ENCODE measurements around the gene TNFAIP8L1.

The TNFAIP8L1 gene

DNA sequence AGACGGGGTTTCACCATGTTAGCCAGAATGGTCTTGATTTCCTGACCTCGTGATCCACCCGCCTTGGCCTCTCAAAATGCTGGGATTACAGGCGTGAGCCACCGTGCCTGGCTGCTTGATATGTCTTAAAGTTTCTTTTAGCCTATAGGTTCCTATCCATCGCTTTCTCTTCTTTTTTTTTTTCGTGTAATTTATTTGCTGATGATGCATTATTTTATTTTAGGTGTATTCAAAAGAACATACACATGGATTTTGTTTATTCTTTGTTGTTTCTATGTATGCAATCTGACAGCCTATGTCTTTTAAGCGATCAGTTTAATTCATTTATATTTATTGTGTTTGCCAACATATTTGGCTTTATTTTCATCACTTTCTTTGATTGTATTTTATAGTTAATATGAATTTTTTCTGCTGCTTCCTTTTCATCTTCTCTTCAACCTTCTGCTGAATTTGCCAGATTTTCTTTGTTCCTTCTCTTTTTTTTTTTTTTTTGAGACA lies 26.0 kb upstream of the TNFAIP8L1 start:
- DNase-seq = no peak

DNA sequence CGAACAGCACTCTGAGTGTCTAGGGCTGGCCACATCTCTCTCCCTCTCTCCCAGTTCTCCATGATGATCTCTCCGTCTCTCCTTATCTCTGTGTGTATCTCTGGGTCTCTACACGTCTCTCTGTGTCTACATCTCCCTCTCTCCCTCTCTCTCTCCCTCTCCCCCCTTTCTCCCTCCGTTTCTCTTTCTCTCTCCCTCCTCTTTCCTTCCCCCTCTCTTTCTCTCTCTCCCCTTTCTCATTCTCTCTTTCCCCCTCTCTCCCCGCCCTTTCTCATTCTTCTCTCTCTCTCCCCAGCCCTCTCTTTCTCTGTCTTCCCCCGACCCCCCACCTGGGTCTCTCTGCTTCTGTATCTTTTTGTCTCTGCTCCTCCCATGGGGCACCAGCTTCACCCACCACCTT lies 21.3 kb upstream of the TNFAIP8L1 start:
- DNase-seq = no peak

DNA sequence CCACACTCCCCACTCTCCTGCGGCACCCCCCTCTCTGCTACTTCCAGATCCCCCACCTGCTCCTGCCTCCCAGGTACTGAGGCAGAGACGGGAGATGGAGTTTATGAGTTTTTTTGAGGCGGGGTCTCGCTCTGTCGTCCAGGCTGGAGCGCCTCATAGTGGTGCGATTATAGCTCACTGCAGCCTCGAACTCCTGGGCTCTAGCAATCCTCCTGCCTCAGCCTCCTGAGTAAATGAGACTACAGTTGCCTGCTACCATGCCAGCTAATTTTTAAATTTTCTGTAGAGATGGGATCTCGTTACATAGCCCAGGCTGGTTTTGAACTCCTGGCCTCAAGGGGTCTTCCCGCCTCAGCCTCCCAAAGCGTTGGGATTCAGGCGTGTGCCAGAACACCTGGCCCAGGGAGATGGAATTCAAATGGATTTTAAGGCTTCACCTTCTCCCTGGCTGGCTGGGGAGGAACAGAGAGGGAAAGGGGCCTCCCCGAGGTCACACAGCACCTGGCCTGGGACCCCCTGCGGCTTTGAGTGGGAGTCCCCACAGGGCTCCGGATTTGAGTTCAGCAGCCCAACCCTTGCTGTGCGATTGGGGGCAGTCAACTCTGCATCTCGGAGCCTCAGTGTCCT lies 19.5 kb upstream of the TNFAIP8L1 start:
- DNase-seq = no peak

DNA sequence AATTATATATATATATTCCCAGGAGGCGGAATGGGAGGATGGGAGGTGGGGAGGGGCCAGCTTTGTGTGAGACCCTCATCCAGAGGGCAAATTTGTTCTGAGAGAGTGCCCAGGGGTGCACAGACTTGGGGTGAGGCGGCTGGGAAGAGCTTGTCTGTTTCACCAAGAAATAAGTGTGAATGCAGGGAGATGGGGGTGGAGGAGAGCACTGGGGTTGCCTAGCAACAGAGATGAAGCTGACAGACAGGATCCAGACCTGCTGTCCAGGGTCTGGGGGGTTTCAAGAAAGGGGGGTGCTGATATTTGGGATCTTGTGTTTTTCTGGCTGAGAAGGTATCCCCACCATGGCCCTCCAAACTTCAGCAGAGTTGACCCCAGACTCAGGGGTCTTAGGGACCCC lies 18.6 kb upstream of the TNFAIP8L1 start:
- peak; percentile 57 for DNase-seq

DNA sequence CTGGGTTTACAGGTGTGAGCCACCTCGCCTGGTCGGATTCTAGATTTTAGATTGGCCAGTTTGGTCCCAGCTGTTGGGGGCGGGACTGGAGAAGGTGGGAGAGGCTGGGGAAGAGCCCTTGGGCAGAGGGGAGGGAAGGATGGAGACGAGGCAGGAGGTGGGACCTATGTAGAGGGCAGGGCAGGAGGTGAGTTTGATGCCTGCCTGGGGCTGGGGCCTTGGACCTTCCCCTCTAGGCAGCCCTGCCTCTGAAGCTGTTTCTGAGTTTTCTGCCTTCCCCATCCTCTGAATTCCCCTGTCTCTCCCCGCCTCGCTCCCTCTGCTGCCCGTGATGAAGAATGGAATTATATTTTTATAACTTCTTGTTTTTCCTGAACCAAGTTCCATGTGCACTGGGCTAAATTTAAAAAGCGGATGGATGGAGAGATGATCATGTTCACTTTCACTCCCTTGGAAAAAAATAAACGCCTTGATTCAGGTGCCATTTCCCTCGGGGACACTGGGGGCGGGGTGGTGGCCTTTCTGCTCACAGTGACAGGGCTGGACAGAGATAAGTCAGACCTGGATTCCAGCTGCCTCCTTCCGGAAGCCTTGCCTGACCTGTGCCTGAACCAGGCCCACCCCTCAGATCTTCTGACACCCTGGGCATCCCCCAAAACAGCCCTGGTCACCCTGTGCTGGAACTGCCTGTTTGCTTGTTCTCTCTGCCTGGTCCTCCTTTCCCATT lies 16.5 kb upstream of the TNFAIP8L1 start:
- no peak for DNase-seq

DNA sequence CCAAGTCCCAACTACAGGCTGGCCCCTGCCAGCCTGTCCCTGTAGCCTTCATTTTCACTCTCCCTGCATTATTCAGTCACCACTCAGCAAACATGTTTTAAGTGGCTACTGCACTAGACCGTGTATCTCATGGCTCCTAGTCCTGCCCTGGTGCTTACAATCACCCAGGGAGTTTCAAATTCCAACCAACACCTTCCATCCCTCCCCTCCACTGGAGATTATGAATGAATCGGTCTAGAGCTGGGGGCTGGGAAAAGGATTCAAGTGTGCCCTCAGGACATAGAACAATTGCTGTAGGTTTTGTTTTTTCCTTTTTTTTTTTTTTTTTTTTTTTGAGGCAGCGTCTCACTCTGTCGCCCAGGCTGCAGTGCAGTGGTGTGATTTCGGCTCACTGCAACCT lies 15.0 kb upstream of the TNFAIP8L1 start:
- DNase-seq = no peak

DNA sequence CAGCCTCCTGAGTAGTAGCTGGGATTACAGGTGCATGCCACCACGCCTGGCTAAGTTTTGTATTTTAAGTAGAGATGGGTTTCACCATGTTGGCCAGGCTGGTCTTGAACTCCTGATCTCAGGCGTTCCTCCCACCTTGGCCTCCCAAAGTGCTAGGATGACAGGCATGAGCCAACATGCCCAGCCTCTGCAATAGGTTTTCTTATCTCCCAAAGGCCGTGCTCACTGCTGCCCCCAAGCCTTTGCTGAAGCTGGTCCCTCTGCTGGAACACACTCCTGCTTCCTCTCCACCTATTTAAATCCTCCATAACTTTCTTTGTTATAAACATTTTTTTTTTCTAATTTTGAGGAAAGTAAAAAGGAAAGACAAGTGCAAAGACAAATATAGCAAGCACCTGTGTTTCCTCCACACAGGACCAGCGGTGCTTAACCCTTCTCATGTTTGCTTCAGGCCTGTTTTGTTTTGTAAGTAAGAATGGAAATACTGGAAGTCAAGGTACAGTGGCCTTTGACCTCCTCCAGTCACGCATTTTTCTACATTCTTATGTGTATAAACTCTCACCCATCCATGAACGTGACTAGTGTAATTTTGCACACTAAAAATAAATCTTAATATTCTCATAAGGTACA lies 14.5 kb upstream of the TNFAIP8L1 start:
- peak; percentile 81 for DNase-seq

DNA sequence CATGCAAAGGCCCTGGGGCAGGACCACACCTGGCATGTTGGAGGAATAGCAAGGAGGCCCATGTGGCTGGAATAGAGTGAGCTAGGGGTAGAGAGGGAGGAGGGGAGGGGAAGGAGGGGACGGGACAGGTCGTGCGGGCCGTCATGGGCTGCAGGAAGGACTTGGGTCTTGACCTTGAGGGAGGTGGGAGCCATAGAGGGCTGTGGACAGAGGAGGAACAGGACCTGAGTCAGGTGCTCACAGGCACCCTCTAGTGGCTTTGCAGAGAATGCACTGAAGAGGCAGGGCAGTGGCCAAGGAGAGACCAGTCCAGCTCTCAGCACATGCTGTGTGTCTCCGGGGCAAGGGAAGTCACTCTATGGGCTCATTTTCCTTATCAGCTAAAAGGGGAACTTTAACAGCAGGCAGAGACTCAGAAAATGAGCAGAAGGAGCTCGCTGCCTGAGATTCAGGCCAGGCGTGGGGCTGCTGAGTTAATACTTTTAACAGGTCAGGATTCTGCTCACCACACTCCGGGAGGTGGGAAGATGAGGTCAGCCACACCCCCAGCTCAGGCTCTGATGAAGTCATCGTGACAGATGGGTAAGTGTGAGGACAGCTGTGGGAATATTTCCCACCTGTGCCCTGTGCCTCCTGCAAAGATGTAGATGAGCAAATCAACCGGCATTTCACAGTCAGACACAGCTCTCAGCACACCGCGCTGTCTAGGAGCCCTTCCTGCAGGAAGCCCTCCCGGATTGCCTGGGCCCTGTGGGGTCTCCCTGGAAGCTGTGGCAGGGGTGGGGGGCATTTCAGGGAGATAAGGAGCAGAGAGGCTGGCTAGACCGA lies 6.0 kb upstream of the TNFAIP8L1 start:
- peak; percentile 91 for DNase-seq

DNA sequence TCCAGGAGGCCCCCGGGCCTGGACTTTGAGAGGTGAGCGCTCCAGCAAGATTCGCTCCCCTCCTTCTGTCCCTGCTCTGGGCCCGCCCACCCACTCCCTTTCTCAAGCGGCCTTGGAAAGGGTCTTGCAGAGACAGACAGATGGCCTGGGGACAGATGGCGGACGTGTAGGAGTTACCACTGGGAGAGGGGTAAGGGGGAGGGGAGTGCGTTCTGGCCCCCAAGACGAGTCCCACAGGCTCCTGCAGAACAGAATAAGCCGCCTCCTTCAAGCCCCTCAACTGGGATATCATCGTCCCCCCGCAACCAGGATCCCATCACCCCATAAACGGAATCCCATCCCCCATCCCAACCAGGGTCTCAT lies 3.6 kb upstream of the TNFAIP8L1 start:
- DNase-seq = peak; percentile 60

DNA sequence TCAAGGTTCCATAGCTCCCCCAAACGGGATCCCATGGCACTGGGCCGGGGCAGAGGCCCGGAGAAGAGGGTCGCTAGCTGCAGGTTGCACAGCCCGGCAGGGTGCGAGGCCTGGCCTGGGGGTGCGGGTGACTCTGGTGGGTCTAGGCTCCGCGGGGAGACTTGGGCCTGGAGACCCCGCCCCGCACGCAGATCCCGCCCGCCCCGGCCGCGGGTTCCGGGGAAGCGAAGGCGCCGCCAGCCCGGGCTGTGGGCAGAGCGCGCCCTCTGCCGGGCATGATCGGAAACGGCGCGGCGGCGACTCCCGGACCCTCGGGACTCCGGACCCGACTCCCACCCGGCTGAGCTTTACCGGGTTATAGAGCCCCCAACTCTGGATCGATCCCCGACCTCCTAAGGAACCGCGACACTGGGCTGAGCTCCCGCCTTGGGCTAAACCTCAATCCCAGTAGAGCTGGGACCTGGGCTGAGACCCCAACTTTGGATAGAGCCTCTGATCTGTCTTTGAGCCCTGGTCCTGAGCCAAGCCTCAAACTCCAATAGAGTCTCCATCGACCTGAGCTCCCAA lies 3.1 kb upstream of the TNFAIP8L1 start:
- DNase-seq = peak; percentile 83

DNA sequence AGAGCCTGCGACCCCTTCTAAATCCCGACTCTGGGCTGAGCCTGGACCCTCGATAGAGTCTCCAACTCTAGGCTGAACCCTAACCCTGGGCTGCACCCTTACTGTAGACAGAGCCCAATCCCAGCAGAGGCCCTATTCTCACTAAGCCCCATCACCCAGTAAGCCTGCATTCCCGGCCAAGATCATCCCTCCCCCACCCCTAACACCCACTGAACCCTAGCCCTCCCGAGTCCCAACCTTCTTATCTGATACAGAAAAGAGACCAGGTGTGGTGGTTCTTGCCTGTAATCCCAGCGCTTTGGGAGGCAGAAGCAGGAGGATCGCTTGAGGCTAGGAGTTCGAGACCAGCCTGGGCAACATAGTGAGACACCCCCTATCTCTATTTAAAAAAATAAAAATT lies 2.6 kb upstream of the TNFAIP8L1 start:
- DNase-seq = no peak

DNA sequence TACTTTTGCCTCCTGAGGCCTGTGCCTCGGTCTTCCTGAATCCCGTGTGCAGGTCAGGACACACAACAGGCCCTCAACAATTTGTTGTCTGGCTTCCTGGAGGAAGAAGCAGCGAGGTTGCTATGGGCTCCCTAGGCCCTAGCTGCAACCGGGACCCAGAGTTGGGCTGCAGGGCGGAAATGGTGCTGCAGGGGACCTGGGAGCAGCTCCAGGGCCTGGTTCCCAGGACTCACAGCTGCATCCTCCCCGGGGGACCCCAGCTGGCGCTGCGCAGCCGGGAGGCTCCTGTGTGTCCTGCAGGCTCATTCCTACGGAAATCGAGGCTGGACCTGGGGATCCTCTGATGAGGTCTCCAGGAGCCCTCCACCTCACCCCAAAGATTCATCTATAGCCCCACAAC lies 999 bp upstream of the TNFAIP8L1 start:
- DNase-seq = peak; percentile 48

DNA sequence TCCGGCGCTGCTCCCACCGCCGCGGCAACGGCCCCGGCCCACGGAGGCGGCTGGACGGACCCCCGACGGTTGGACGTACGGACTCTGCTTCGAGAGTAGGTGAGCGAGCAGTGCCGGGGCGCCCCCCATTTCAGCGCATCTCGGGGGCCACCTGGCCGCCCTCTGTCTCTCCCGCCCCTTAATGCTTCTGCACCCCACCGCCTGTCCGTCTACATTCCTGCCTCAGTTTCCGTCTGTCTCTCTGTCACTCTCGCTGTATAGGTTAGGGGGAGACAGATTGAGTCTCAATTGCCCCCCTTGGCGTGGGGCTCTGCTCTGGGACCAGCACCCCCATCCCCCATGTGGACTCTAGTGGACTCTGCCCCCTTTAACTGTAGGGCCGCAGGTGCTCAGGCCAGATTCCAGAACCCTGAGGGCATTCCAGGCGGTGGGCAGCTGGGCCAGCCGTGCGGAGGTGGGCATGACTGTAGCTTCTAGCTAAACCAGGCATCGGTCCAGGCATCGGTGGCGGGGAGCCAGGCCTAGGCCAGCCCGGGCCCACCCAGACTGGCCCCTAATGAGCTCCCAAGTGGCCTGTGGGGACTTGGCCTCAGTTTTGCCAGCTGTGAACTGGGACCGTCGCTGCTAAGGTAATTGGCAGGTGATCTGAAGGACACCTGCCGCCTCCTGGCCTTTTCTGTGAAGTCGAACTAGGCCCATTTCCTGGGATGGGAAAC lies 373 bp downstream of the TNFAIP8L1 start:
- DNase-seq = no peak

DNA sequence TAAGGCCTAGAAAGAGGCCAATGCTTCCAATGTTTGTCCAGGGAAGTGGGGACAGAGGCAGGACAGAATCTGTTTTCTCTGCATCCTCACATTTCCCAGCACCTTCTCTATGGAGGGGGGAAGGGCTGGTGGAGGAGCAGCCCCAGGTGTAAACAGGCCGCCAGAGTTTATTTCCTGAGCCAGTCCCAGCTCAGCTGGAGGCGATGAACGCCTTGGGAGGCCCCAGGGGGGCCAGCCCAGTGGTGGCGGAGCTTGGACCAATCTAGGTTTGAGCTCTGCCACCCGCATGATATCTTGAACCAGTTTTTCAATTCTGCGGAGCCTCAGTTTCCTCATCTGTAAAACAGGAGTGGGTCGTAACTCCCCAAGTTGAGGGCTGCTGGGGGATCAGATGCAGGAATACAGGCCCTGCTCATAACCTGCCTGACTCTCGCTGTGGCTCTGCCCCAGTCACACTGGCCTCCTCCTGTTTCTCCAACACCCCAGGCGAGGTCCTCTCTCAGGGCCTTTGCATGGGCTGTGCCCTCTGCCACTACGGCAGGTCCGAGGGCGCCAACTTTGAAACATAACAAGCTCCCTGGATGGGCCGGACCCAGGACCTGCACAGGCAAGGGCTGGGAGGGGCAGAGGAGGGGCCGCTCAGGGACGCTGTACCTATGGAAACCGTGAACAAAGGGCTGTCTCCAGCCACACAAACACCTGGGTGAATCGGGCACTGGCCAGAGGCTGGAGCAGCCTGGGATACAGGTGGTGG lies 1.1 kb downstream of the TNFAIP8L1 start:
- no peak for DNase-seq

DNA sequence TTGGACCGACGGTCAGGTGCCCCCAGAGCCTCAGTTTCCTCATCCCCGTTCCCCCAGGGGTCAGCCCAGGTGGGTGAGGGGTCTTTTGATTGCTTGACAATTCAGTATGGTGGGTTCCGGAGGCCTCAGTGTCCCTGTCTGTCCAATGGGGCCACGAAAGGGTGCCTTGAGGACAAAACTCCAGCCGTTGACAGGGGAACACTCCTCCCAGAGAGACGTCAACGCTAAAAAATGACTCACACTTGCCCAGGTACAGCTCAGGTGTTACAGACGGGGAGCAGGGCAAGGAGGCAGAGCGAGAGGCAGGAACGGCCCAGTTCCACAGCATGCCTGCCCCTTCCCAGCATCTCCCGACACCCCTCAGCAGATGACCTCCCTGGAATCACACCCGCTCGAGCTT lies 1.8 kb downstream of the TNFAIP8L1 start:
- no peak for DNase-seq

DNA sequence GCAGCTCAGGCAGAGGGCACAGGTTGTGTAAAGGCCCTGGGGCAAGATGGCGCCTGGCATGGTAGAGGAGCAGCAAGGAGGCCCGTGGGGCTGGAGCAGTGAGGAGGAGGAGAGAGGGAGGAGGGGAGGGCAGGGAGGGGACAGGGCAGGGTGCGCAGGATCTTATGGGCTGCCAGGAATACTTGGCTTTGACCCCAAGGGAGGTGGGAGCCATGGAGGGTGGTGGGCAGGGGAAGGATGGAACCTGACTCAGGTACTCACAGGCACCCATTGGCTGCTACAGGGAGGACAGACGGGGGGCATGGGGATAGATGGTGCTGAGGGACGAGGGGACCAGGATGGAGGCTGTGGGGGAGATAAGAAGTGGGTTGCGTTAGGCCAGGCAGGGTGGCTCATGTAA lies 3.3 kb downstream of the TNFAIP8L1 start:
- no peak for DNase-seq

DNA sequence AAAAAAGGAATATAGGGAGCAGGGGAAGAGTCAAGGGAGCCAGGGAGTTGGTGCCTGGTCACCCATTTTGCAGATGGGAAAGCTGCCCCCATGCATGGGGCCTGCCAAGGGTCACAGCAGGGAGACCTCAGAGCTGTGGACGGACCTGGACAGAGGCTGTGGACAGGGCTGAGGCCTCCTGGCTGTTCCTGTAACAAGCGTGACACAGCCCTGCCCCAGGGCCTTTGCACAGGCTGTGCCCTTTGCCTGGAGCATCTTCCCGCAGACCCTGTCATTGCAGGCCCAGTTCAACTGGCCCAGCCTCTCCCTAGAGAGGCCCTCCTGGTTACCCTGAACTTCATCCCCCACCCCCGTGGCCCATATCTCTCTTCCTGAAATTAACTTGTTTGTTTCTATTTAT lies 6.4 kb downstream of the TNFAIP8L1 start:
- DNase-seq = peak; percentile 48

DNA sequence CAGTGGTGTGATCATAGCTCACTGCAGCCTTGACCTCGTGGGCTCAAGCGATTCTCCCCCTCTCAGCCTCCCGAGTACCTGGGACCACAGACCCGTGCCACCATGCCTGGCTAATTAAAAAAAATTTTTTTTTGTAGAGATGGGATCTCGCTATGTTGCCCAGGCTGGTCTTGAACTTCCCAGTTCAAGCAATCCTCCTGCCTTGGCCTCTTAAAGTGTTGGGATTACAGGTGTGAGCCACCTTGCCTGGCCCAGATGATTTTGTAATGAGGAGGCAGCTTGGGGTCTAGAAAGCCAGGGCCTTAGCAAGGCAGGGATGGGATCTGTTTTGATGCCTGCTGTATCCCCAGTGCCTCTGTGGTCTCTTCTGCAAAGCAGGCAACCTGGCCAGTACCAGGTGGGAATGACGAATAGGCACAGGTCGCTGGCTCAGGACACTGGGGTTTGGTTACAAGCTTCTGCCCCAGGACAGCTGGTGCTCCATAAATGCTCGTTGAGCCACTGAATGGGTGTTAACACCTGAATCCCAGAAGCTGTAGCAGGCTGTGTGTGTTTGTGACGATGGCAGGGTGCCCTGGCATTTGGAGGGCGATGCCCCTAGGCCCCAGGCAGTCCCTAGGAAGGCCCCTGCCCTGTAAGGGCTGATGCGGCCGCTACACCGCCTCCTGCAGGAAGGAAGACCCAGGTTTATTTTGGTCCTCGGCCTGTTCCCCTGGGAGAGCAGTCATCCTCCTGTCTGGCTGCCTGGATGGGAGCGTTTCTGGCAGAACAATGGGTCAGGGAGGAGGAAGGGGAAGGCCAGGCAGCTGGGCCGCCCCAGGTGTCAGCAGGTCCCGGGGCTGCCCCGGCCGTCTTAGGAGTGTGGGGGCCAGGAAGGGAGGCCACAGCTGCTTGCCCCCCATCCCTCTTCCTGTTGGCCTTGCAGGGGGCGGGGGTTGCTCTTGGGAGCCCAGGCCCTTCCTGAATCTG lies 8.6 kb downstream of the TNFAIP8L1 start:
- no peak for DNase-seq

DNA sequence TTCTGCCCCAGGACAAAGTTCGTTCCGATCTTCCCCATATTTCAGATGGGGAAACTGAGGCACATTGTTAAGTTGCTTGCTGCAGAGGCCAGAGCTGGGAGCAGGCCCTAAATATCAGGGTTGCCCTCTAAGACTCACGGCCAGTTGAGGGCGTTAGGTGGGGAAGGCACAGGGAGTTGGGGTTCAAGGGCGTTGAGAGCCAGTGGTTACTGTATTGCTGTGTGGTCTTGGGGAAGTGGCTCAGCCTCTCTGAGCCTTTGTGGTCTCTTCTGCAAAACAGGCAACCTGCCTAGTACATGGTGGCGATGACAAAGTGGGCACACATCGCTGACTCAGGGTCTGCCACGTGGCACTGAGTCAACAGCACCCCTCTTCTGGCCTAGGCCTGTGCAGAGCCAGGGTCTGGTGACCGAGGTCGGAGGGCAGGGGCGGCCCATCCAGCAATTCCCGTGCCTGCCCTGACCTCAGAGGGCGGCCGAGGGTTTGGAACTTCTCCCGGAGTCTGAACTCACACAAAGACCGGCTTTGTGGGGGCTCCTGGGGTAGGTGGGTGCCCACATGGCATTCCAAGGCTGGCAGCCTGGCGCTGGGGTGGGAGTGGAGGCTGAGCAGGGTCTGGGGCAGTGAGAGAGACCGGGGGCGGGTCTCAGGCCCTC lies 10.2 kb downstream of the TNFAIP8L1 start:
- DNase-seq = peak; percentile 50

DNA sequence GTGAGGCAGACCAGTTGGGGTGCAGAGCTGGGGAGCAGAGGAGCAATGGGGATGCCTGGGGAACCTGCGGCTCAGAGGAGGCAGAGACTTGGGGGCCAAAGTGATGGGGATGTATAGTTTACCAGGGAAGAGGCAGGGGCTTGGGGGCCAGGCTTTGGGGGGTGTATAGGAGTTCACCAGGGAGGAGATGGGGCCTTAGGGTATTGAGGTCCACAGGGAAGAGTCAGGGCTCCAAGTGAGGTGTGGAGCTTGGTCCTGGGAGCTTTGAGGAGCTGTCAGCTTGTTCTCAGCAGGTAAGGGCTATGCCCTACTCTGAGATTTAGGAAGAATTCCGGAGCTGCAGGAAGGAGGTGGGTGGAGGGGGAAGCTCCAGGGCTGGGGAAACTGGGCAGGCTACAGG lies 10.8 kb downstream of the TNFAIP8L1 start:
- peak; percentile 48 for DNase-seq
